IMR-90 (cell line): ENCODE results near the gene LRSAM1. TPM values are rescaled to one million over a fixed set of nuclear protein-coding genes. Genes with fewer than 3 reads are reported as not detected.

Source experiments
- ATAC-seq: fragments of 200-7000 bp; cut with Tn5 transposase; 2 replicates; pipeline ENCODE4 v1.9.1; 2020; ENCODE audit warnings: low read depth, mild to moderate bottlenecking, moderate library complexity
- BruUV-seq: library from RNA; stranded (reverse); fragments of 400-500 nt; replicated peaks from 2 replicates; lab custom pipeline; 2021; lab: Mats Ljungman, UMichigan
- CTCF ChIA-PET: fragments of 300-600 bp; formaldehyde crosslinking; extraction: SDS; loops from one replicate; lab custom pipeline; 2021; ENCODE audit warnings: antibody characterized with exemption; lab: Yijun Ruan, JAX
- POLR2A ChIA-PET: fragments of 300-600 bp; sonication (Branson Sonifier 250); formaldehyde crosslinking; loops from one replicate; lab custom pipeline; 2022; ENCODE audit warnings: antibody characterized with exemption; ENCODE audit not compliant: unreplicated experiment; lab: Charles Lee
- DNase-seq: peaks from one replicate; pipeline ENCODE4 v3.0.0; 2013
- H2AFZ ChIP-seq: replicated peaks from 2 replicates; pipeline ENCODE3; 2013; ENCODE audit warnings: low read length, mild to moderate bottlenecking; ENCODE audit not compliant: poor library complexity
- H2AK5ac ChIP-seq: 2 replicates; pipeline ENCODE4 v1.6.1; 2013; ENCODE audit warnings: low read depth, low read length, inconsistent platforms
- H2AK9ac ChIP-seq: replicated peaks from 2 replicates; pipeline ENCODE3; 2013; ENCODE audit warnings: mild to moderate bottlenecking, low read depth, low read length, moderate library complexity; ENCODE audit not compliant: poor library complexity
- H2BK120ac ChIP-seq: 2 replicates; pipeline ENCODE4 v1.6.1; 2013; ENCODE audit warnings: low read depth, low read length, inconsistent platforms
- H2BK15ac ChIP-seq: 3 replicates; pipeline ENCODE4 v1.6.1; 2013; ENCODE audit warnings: low read depth, low read length, inconsistent platforms
- H2BK20ac ChIP-seq: 2 replicates; pipeline ENCODE4 v1.6.1; 2013; ENCODE audit warnings: low read depth, mild to moderate bottlenecking, inconsistent platforms, low read length, moderate library complexity
- H2BK5ac ChIP-seq: 2 replicates; pipeline ENCODE4 v1.6.1; 2013; ENCODE audit warnings: mild to moderate bottlenecking, low read depth, low read length, inconsistent platforms; ENCODE audit not compliant: poor library complexity, severe bottlenecking
- H3K14ac ChIP-seq: replicated peaks from 2 replicates; pipeline ENCODE4 v1.6.1; 2013; ENCODE audit warnings: low read depth, low read length, inconsistent platforms
- H3K18ac ChIP-seq: 2 replicates; pipeline ENCODE4 v1.6.1; 2013; ENCODE audit warnings: low read depth, low read length, control low read depth
- H3K23ac ChIP-seq: 2 replicates; pipeline ENCODE4 v1.6.1; 2013; ENCODE audit warnings: low read depth, low read length, inconsistent platforms
- H3K27ac ChIP-seq: 2 replicates; pipeline ENCODE4 v1.5.1; 2013; ENCODE audit warnings: mild to moderate bottlenecking, control low read depth, low read length; ENCODE audit not compliant: insufficient read depth
- H3K27me3 ChIP-seq: 2 replicates; pipeline ENCODE4 v1.6.1; 2013; ENCODE audit warnings: low read length; ENCODE audit not compliant: control insufficient read depth, insufficient read depth
- H3K36me3 ChIP-seq: 2 replicates; pipeline ENCODE4 v1.6.1; 2013; ENCODE audit warnings: low read length, mixed read lengths; ENCODE audit not compliant: control insufficient read depth, insufficient read depth
- H3K4ac ChIP-seq: 2 replicates; pipeline ENCODE4 v1.6.1; 2013; ENCODE audit warnings: low read depth, low read length, inconsistent platforms
- H3K4me1 ChIP-seq: 2 replicates; pipeline ENCODE4 v1.6.1; 2013; ENCODE audit warnings: low read length, mixed read lengths; ENCODE audit not compliant: control insufficient read depth, insufficient read depth
- H3K4me2 ChIP-seq: 2 replicates; pipeline ENCODE4 v1.6.1; 2013; ENCODE audit warnings: low read depth, mild to moderate bottlenecking, control low read depth, low read length, moderate library complexity
- H3K4me3 ChIP-seq: 2 replicates; pipeline ENCODE4 v1.5.1; 2013; ENCODE audit warnings: low read depth, mild to moderate bottlenecking, control low read depth, low read length, moderate library complexity; ENCODE audit not compliant: insufficient read depth
- H3K56ac ChIP-seq: 2 replicates; pipeline ENCODE4 v1.6.1; 2013; ENCODE audit warnings: low read length, inconsistent platforms; ENCODE audit not compliant: insufficient read depth; ENCODE audit errors: extremely low read depth
- H3K79me1 ChIP-seq, 2 experiments: 2 replicates each; pipeline ENCODE4 v1.6.1; 2013; ENCODE audit warnings: low read length in 2 of 2, inconsistent platforms in 1 of 2, low read depth in 1 of 2
- H3K9ac ChIP-seq: 2 replicates; pipeline ENCODE4 v1.6.1; 2013; ENCODE audit warnings: low read depth, low read length, control low read depth
- H3K9me1 ChIP-seq: 2 replicates; pipeline ENCODE4 v1.6.1; 2013; ENCODE audit warnings: low read length, inconsistent platforms; ENCODE audit not compliant: insufficient read depth
- H3K9me3 ChIP-seq: 2 replicates; pipeline ENCODE4 v1.6.1; 2013; ENCODE audit warnings: low read length; ENCODE audit not compliant: control insufficient read depth, insufficient read depth
- H4K20me1 ChIP-seq: 2 replicates; pipeline ENCODE4 v1.6.1; 2013; ENCODE audit warnings: low read length, inconsistent platforms; ENCODE audit not compliant: insufficient read depth
- H4K5ac ChIP-seq: 2 replicates; pipeline ENCODE4 v1.6.1; 2013; ENCODE audit warnings: mild to moderate bottlenecking, low read depth, low read length, control low read depth
- H4K8ac ChIP-seq, 2 experiments: 2 replicates each; pipeline ENCODE4 v1.6.1; 2013; ENCODE audit warnings: low read depth in 2 of 2, low read length in 2 of 2, control low read depth in 1 of 2, inconsistent platforms in 1 of 2
- H4K91ac ChIP-seq: 2 replicates; pipeline ENCODE4 v1.6.1; 2013; ENCODE audit warnings: low read depth, low read length, inconsistent platforms; ENCODE audit not compliant: insufficient read depth
- BHLHE40 ChIP-seq: fragments of 150-350 bp; IDR thresholded peaks from 2 replicates; pipeline ENCODE4 v1.6.1; 2016; ENCODE audit warnings: mild to moderate bottlenecking, low read depth, low read length
- CEBPB ChIP-seq: IDR thresholded peaks from 2 replicates; pipeline ENCODE4 v1.6.1; 2012; ENCODE audit warnings: low read depth, low read length, improper control_type of control experiment
- CHD1 ChIP-seq: IDR thresholded peaks from 2 replicates; pipeline ENCODE4 v1.6.1; 2012; ENCODE audit warnings: low read depth, low read length, improper control_type of control experiment
- CTCF ChIP-seq: conservative IDR thresholded peaks from 2 replicates; pipeline ENCODE4 v1.5.1; 2012; ENCODE audit warnings: mild to moderate bottlenecking, low read depth, low read length, improper control_type of control experiment
- WGBS, 2 experiments: methylation state at CpG; one replicate each; pipeline versions ENCODE4 v1.1.5 to v1.1.7; 2013; ENCODE audit warnings: missing lambda C conversion rate in 2 of 2; ENCODE audit not compliant: insufficient read length in 1 of 2; ENCODE audit errors: extremely low coverage in 2 of 2; 5-methylcytosine and 5-hydroxymethylcytosine counted together
- dilution Hi-C: fragments of 300-500 bp; cut with HindIII; formaldehyde crosslinking; loops from one replicate; pipeline ENCODE4 v1.14.3; 2018; ENCODE audit warnings: low sequenced_read_pairs; ENCODE audit not compliant: unreplicated experiment
- in situ Hi-C: fragments of 300-500 bp; cut with MboI; formaldehyde crosslinking; loops from 3 replicates; pipeline ENCODE4 v1.14.3; 2019; ENCODE audit warnings: low sequenced_read_pairs, inconsistent platforms, mixed read lengths
- intact Hi-C: fragments of 100-400 bp; cut with micrococcal nuclease; formaldehyde crosslinking; loops from 2 replicates; pipeline ENCODE4 v1.10.0; 2022
- polyA plus RNA-seq, 3 experiments: library from polyadenylated mRNA; depleted of rRNA; stranded (reverse); fragments of >200 nt; gene quantifications; 2 replicates each; pipeline ENCODE4 v1.2.3, GENCODE V29; 2012; ENCODE audit warnings: low replicate concordance in 1 of 3
- total RNA-seq: library from RNA; depleted of rRNA; stranded (reverse); fragments of >200 nt; gene quantifications from 2 replicates; pipeline ENCODE4 v1.2.3, GENCODE V29; 2012

Gene LRSAM1
- total and polyA plus RNA-seq, 2 of the 4 experiments (the other 2 are of a cell fraction), result 3.0 to 9.3 TPM

DNA sequence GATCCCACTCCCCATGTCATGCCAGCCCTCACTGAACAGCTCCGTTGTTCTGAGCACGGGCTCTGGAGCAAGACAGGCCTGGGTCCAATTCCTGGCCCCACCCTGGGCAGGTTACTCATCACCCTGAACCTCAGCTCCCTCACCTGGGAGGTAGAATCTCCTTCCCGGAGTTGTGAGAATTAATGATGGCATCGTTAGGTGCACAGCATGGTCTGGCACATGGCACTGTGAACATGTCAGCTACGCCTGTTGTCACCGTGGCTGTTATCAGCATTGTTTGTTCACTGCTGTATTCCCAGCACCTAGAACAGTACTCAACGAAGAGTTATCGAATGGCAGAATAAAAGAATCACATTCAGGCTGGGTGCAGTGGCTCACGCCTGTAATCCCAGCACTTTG is 43.0 kb downstream of the LRSAM1 start:
- Histone ChIP-seq H4K8ac (peak overlapping the region in 1 of 2 experiments; percentile 44; a peak in 1 of 4 replicates), H2BK120ac (no peak overlapping the region), H2AFZ (no peak overlapping the region), H2BK5ac (no peak overlapping the region), H3K14ac (no peak overlapping the region), H2BK15ac (no peak overlapping the region), H2AK5ac (no peak overlapping the region), H4K5ac (no peak overlapping the region), H3K9me3 (no peaks in the 10 kb centered on the region), H4K91ac (no peak overlapping the region), H3K79me1 (peaks cover 2 to 28% of the 10 kb centered on the region in 2 experiments; a peak in 1 of 4 replicates), H3K36me3 (peaks cover 55% of the 10 kb centered on the region), H3K4me2 (no peak overlapping the region), H3K4me1 (peaks cover 14% of the 10 kb centered on the region), H3K4ac (no peak overlapping the region), H3K18ac (no peak overlapping the region), H4K20me1 (peaks cover 7% of the 10 kb centered on the region), H3K27me3 (no peaks in the 10 kb centered on the region), H3K27ac (no peak overlapping the region), H3K23ac (no peak overlapping the region), H3K56ac (no peak overlapping the region), H2BK20ac (no peak overlapping the region), H3K9me1 (peaks cover 7% of the 10 kb centered on the region; the same call in 1 of the 2 replicates), H3K4me3 (no peak overlapping the region), H2AK9ac (peak overlapping the region; percentile 15), H3K9ac (no peak overlapping the region)
- ChIA-PET POLR2A (no interaction called here), CTCF (no interaction called here)
- no TSS peak for BruUV-seq
- ATAC-seq, result no peak
- dilution Hi-C loops, result no loop called here
- TF ChIP-seq CHD1 (no peak), CEBPB (no peak), CTCF (no peak), BHLHE40 (no peak)
- WGBS, 2 experiments, result 88% methylated on average over 4 of the region's 9 CpGs; no CpG with 5 or more reads in 1 of the 2 experiments
- intact Hi-C loops, result no loop called here
- in situ Hi-C loops, result no loop called here
- DNase-seq, result no peak
